GM21381 (cell line): ENCODE results near the gene R3HDM2.
"Not testable (repeated sequence)": the region's sequence is repeated elsewhere in the genome, so short reads cannot be mapped to it uniquely, and the experiment has no call there.

Experiments
- ATAC-seq: cut with Tn5 transposase; IDR thresholded peaks from one replicate; pipeline ENCODE4 v1.9.1; 2021; ENCODE audit warnings: mild to moderate bottlenecking, moderate library complexity; ENCODE audit not compliant: unreplicated experiment

The R3HDM2 gene

GRCh38 chr12:57429473-57430111 lies 1.3 kb downstream of the R3HDM2 start:
- ATAC-seq, result no peak

- ATAC-seq, result no peak
Measured at GRCh38 chr12:57428965-57429364, 1.9 kb downstream of the R3HDM2 start.

DNA sequence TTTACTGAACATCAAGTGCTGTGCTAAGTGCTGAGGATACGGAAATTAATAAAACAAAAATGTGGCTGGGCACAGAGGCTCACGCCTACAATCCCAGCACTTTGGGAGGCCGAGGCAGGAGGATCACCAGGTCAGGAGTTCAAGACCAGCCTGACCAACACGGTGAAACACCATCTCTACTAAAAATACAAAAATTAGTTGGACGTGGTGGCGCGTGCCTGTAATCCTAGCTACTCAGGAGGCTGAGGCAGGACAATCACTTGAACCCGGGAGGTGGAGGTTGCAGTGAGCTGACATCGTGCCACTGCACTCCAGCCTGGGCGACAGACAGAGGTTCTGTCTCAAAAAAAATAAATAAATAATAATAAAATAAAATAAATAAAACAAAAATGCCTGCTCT lies 3.9 kb downstream of the R3HDM2 start:
- ATAC-seq, result not testable (repeated sequence)

GRCh38 chr12:57420482-57420881 lies 10.4 kb downstream of the R3HDM2 start:
- no peak for ATAC-seq

DNA sequence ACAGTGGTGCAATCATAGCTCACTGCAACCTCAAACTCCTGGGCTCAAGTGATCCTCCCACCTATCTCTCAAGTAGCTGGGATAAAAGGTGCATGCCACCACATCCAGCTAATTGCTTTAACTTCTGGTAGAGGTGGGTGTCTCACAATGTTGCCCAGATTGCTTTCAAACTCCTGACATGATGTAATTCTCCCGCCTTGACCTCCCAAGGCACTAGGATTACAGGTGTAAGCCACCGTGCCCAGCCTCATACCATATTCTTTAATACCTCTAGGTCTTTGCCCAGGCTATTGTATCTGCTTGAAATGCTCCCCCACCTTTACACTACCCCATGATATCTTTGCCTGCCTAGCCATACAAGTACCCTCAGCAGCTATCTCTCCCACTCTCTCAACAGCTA lies 11.3 kb downstream of the R3HDM2 start:
- ATAC-seq, result no peak

- ATAC-seq, result no peak
Measured at GRCh38 chr12:57418255-57418654, 12.6 kb downstream of the R3HDM2 start.

DNA sequence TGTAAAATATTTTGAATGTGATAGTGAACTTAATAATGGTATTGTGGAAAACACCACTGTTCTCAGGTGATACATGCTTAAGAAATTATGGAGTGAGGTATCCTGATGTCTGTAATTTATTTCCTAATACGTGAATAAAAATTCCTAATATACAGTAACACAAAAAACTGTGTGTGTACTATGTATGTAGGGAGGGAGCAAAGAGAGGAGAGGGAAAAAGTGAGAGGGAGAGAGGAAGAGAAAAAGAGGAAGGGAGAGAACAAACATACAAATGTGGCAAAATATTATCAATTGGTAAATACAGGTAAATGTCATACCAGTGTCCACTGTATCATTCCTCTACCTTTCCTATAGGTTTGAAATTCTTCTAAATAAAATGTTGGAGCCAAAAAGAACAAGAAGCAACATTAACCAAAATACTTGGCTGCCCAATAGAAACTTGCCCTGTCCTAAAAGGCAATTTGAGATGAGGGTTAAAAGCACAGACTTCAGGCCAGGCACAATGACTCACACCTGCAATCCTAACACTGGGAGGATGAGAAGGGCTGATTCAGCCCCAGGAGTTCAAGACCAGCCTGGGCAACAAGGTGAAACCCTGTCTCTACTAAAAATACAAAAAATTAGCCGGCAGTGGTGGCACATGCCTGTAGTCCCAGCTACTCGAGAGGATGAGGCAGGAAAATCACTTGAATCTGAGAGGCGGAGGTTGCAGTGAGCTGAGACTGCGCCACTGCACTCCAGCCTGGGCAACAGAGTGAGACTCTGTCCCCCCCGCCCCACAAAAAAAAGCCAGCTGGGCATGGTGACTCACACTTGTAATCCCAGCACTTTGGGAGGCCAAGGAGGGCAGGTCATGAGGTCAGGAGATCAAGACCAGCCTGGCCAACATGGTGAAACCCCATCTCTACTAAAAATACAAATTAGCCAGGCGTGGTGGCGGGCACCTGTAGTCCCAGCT lies 14.5 kb downstream of the R3HDM2 start:
- ATAC-seq, result no peak

DNA sequence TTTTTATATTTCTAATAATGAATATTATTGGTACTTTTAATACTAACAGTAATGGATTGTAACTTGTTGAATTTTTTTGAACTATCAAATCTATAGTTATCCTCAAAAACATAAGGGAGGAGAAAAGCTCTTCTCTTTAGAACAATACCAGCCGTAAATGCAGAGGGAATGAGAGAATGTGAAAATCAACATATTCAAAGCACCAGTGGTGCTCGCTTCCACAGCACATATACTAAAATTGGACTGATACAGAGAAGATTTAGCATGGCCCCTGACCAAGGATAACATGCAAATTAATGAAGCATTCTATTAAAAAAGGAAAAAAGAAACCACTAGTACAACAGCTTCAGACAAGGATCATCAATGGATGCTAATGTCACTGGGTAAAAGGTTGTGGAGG lies 15.8 kb downstream of the R3HDM2 start:
- no peak for ATAC-seq

- not testable (repeated sequence) for ATAC-seq
Measured at GRCh38 chr12:57414160-57414559, 16.7 kb downstream of the R3HDM2 start.

DNA sequence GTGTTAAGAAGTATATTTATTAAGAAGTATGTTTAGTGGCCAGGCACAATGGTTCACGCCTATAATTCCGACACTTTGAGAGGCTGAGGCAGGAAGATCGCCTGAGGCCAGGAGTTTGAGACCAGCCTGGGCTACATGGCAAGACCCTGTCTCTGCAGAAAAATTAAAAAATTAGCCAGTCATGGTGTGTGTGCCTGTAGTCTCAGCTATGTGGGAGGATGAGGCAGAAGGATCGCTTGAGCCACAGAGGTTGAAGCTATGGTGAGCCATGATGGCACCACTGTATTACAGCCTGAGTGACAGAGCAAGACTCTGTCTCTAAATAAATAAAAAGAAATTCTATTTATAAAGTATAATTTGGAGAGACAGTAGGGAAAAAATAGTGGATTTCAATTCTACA lies 20.3 kb downstream of the R3HDM2 start:
- no peak for ATAC-seq

DNA sequence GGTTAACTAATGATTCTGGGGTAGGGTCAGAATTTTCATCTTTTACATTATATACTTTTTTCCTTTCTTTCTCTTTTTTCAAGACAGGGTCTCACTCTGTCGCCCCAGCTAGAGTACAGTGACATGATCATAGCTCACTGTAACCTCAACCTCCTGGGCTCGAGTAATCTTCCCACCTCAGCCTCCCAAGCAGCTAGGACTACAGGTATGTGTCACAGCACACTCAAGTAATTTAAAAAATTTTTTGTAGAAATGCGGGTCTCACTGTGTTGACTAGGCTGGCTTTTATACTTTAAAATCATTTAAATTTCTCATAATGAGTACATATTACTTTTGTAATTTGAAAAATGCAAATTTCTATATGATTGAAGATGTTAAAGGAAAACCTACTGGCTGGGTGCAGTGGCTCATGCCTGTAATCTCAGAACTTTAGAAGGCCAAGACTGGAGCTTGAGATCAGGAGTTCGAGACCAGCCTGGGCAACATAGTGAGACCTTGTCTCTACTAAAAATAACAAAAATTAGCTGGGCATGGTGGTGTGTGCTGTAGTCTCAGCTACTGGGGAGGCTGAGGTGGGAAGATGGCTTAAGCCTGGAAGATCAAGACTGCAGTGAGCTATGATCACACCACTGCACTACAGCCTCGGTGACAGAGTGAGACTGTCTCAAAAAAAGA lies 25.7 kb downstream of the R3HDM2 start:
- ATAC-seq, result no peak

DNA sequence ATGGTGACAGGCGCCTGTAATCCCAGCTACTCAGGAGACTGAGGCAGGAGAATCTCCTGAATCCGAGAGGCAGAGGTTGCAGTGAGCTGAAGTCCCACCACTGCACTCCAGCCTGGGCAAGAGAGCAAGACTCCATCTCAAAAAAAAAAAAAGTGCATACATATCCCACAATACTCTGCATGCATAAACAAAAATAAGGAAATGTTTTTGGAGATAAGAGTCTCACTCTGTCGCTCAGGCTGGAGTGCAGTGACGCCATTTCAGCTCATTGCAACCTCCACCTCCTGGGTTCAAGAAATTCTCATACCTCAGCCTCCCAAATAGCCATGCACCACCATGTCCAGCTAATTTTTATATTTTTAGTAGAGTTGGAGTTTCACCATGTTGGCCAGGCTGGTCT lies 28.7 kb downstream of the R3HDM2 start:
- ATAC-seq, result not testable (repeated sequence)

DNA sequence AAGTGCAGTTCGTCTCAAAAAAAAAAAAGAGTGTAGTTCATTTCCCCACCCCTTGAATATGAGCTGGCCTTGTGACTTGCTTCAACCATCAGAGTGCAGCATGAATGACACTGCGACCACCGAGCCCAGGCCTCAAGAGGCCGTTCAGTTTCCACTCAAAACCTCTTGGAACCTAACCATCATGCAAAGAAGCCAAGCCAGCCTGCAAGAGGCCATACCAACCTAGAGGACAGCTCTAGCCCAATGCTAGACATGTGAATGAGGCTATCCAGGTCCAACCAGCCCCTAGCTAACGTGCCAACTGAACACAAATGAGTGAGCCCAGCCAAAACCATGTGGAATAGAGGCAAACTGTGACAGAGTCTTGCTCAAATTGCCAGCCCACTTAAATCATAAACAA lies 29.7 kb downstream of the R3HDM2 start:
- no peak for ATAC-seq

- ATAC-seq, result not testable (repeated sequence)
Measured at GRCh38 chr12:57399718-57400463, 31.0 kb downstream of the R3HDM2 start.

- ATAC-seq, result no peak
Measured at GRCh38 chr12:57397441-57397840, 33.4 kb downstream of the R3HDM2 start.

DNA sequence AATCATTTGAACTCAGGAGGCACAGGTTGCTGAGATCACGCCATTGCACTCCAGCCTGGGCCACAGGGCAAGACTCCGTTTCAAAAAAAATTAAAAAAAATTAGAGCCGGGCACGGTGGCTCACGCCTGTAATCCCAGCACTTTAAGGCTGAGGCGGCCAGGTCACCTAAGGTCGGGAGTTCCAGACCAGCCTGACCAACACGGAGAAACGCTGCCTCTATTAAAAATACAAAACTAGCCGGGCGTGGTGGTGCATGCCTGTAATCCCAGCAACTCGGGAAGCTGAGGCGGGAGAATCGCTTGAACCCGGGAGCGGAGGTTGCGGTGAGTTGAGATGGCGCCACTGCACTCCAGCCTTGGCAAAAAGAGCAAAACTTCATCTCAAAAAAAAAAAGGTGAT lies 35.7 kb downstream of the R3HDM2 start:
- no peak for ATAC-seq

- no peak for ATAC-seq
Measured at GRCh38 chr12:57390174-57390573, 40.7 kb downstream of the R3HDM2 start.

GRCh38 chr12:57389033-57389432 lies 41.8 kb downstream of the R3HDM2 start:
- no peak for ATAC-seq

DNA sequence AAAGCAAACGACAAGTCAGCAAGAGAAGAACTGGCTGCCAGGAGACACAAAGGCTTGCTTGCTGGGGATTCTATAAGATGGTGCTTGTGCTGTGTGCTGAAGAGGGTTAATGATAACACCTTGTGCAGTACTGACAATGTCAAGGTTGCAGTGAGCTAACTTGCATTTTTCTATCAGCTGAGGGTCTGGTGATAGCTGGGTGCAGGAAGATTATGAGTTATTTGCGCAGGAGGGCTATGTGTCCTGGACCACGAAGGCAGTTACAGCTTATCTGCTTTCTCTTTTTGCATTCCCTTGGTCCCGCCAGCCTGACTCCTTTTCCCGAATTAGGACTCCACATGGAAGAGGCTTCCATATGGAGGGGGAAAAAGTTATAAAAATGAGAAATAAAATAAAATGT lies 42.4 kb downstream of the R3HDM2 start:
- no peak for ATAC-seq

DNA sequence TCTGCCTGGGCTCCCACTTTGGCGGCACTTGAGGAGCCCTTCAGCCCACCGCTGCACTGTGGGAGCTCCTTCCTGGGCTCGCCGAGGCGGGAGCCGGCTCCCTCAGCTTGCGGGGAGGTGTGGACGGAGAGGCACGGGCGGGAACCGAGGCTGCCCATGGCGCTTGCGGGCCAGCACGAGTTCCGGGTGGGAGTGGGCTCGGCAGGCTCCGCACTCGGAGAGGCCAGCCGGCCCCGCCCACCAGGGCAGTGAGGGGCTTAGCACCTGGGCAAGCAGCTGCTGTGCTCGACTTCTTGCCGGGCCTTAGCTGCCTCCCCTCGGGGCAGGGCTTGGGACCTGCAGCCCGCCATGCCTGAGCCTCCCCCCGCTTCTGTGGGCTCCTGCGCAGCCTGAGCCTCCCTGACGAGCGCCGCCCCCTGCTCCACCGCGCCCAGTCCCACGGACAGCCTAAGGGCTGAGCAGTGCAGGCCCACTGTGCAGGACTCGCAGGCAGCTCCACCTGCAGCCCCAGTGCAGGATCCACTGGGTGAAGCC lies 44.6 kb downstream of the R3HDM2 start:
- ATAC-seq, result no peak

DNA sequence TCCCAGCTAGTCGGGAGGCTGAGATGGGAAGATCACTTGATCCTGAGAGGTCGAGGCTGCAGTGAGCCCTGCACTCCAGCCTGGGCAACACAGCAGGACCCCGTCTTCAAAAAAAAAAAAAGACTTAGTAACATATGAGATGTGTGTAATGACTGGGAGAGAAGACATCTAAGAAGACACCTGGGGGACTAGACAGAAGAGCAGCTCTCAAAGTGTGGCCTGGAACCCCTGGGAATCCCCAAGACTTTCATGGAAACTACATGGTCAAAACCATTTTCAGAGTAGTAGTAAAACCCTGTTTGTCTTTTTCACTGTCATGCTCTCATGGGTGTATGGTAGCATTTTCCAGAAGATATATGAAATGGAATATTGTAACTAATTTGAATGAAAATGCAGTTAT lies 45.3 kb downstream of the R3HDM2 start:
- no peak for ATAC-seq
